Activated naive CD8-positive, alpha-beta T cell treated with anti-CD3 and anti-CD28 coated beads, Interleukin-2, amount 50 U/mL, for 16 hours (primary cell): ENCODE results near the gene DPP9.
"Not testable (repeated sequence)": the region's sequence is repeated elsewhere in the genome, so short reads cannot be mapped to it uniquely, and the experiment has no call there.

Source experiments
- DNase-seq: peaks from one replicate; pipeline ENCODE4 v3.0.0-alpha.2; 2020; ENCODE audit warnings: low read depth, low spot score

The DPP9 gene

DNA sequence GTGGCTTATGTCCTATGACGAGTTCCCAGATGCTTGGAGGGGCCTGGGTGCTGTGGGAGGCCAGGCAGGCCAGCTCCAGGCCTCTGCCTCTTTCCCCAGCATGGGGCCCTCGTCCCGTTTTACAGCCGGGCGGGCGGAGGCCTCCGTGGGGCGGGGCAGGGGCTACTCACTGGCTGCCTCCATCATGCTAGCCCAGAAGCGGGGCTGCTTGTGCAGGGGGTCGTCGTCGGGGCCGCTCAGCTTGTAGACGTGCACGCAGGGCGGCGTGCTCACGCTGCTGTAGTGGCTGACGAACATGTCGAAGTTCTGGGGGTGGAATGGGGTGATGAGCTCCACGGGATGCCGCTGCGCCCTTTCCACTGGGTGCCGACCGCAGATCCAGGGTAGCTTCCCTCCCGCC lies 35.1 kb downstream of the DPP9 start:
- DNase-seq = no peak

DNA sequence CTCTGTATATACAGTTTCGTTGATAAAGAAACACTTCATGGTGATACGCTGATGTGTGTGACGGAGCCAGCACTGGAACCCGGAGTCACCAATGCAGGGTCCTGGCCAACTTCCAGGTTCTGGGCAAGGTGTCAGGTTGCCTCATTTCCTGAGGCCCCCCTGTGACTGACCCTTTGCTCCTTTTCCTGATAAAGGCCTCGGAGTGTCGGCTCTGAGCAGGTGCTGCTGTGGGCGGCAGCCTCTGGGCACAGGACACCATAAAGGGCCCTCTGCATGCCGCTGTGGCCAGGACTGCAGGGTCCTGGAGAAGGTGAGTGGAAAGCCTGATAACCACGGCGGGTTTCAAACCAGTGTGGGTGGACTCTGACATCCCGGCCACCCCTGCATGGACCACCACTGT lies 36.2 kb downstream of the DPP9 start:
- DNase-seq = no peak

DNA sequence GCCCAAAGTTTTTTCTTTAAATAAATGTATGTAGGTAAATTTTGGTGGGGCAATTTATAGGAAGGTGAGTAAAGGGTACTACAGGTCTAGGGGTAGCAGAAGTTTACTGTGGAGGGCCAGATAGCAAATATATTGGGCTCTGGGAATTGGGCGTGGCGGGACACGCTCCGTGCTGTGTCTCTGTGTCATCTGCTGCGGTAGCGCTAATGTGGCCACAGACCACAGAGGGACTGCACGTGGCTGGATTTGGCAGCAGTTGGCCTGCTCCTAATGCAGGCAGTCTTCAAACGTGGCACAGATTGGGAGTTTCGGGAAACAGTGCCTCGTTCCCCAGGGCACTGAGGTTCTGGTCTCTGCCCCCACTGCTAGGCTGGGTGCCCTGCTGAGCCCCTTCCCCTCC lies 36.9 kb downstream of the DPP9 start:
- DNase-seq = no peak

DNA sequence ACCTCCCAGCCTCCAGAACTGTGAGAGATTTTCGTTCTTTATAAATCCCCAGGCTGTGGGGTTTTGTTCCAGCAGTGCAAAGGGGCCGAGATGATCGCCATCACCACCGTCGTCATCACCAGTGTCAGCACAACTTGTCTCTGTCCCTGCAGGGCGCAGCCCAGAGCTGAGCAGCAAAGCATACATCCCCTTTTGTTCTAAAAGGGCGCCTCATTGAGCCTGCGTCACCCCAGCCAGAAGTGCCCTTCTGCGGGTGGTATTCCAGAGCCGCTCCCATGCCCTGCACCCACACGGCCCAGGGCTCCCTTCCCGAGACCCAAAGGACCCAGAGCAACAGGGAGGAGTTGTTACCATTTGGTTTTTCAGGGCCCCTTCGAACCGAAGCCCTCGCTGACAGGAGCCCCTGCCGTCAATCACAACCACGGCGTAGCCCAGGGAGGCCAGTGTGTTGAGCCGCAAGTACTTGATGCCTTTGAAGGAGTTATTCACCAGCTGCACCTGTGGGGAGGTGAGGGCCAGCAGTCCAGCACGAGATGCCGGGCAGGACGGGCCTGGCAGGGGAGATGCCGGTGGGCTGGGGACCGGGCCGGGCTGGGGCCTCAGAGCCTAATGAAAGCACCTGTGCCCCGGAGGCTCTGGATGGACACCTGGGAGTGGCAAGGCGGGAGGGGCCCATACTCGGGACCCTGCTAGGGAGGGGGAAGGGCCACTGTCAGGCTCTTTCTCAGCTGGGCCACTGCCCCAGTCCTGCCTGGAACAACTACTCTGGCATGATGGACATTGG lies 39.1 kb downstream of the DPP9 start:
- no peak for DNase-seq

GRCh38 chr19:4682417-4683200 lies 41.0 kb downstream of the DPP9 start:
- DNase-seq = no peak

DNA sequence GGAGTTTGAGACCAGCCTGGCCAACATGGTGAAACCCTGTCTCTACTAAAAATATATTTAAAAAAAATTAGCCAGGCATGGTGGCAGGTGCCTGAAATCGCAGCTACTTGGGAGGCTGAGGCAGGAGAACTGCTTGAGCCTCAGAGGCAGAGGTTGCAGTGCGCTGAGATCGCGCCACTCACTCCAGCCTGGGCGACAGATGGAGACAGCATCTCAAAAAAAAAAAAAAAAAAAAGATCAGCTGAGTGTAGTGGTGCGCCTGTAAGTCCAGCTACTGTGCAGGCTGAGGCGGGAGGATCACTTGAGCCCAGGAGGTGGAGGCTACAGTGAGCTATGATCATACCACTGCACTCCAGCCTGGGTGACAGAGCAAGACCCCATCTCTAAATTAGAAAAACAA lies 43.6 kb downstream of the DPP9 start:
- DNase-seq = not testable (repeated sequence)

DNA sequence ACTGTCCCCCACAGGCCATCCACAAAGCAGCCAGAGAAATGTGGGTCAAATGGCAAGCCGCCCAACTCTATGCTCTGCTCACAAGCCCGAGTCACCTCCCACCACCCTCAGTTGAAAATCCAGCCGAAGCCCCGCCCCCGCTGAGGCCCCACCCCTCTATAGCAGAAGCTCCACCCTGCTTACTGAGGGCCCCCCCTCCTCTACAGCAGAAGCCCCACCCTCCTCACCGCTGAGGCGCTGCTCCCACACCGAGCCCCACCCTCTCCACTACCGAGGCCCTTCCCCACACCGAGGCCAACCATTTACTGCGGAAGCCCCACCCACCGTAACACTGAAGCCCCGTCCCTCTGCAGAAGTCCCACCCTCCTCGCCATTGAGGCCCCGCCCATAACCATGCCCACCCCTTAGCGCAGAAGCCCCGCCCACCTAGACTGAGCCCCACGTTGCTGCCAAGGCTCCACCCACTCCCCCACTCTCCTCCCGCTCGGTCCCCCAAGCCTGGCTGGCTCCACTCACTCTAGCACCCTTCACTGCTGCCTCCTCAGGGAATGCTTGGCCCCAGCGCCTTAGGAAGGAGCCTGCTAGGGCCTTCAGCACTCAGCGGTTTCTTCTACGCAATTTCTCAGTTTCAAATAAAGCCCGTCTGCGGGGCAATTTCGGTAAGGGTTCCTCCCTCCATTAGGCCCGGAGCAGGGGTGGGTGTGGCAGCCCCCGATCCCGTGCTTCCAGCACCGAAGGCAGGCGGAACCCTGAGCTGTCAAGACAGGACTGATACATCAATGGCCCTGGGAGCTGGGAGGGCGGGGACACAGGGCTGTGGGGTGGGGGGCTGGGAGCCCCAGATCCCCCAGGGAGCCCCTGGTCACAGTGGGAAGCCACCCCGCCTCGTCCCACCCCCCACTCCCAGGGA lies 44.5 kb downstream of the DPP9 start:
- no peak for DNase-seq

GRCh38 chr19:4676955-4677731 lies 46.5 kb downstream of the DPP9 start:
- no peak for DNase-seq

DNA sequence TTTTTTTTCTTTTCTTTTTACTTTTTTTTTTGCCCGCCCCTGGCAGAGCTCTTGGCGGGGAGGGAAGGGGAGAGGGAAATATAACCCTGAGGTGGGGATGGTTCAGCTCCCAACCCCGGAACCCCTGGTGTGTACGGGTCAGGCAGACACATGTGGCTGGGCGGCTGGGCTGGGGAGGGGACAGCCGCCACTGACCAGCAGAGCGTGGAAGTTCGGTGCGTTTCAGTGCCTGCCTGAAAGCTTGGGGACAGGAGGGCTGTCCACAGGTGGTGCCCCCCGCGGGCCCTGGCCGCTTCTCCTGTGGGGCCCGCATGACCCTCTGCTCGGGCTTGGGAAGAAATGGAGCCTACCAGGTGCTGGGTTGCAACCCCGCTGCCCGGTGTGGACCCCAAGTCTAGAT lies 48.3 kb downstream of the DPP9 start:
- no peak for DNase-seq

- no peak for DNase-seq
Measured at GRCh38 chr19:4673726-4674125, 49.9 kb downstream of the DPP9 start.

- no peak for DNase-seq
Measured at GRCh38 chr19:4673216-4673615, 50.4 kb downstream of the DPP9 start.

- DNase-seq = no peak
Measured at GRCh38 chr19:4671185-4671851, 52.3 kb downstream of the DPP9 start.

DNA sequence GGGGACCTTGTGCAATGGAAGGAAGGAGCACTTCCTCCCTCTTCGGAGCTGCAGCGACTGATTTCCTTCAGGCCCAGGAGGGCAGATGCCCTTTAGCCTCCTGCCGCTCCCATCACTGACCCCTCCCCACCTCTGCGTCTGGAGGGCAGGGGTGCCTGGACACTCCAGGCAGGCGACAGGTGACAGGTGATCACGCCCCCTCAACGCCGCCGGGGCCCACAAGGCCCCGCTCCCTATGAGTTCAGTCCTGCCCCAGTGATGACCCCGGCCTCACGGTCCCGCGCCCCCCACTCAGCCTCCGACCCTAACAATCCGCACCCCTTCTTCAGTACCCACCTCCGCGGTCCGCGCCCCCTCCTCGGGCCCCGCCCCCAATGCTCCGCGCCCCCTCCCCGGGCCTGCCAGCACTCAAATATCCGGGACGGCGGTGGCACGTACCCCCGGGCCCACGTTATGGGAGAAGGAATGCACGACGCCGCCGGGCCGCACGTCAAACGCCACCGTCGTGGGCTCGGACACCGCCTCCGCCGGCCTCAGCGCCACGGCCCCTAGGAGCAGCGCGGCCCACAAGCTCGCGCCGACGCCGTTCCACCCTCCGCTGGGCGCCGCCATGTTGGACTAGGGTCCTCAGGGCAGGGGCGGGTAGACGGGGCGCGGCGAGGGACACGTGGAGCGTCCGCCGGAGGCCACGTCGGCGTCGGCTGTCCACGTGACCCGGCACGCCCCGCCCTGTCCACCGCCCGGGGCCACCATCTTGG lies 53.7 kb downstream of the DPP9 start, which contains the start of gene MYDGF:
TSS of gene MYDGF (minus strand) at position 620 of the 758 bp plus-strand sequence. CDS start at position 612, 8 bp downstream.
- DNase-seq = peak; percentile 85

DNA sequence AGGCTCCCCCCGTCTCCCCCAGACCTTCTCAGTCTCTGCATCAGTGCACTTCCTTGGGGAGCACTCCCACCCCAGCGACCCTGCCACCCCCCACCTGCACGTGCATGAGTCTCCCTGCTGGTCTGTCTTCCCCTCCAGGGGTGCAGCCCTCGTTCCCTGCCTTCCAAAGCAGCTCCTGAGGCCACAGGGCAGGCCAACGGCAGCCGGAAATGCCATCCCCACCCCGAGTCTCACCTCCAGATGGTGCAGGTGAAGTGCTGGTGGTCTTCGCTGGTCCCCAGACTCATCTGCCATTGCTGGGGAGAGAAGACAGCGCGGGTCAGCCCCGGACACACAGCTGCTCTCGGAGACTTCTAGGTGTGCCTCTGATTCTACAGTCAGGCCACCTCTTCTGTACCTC lies 59.0 kb downstream of the DPP9 start:
- DNase-seq = no peak

- DNase-seq = no peak
Measured at GRCh38 chr19:4662812-4663211, 60.8 kb downstream of the DPP9 start.

DNA sequence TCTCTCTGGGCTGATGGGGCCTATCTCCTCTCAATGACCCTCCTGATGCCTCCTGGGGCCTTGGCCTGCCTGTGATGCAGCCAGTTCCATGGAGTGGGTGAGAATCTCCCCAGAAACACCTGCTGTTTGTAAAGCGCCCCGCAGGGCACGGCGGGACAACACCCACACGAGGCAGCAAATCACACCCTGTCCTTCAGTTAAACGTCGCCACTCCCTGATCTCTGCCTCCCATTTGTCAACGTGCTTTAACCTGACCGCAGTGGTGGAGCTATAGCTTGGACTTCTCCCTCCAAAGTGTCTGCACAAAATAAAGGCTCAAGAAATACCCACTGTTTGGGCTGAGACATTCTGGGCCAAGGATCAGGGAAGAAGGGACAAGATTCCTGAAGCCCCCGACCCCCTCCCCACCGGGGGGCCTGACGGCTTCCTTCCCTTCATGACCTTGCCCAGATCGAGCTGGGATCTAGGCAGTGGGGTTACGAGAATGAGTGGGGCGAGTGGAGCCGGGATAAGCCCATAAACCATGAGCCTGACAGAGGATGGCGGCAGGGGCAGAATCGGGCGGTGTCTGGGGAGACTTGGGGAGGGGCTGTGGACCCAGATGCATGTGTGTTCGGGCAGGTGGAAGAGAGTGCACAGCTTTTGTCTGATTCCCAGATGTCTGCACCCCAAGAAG lies 61.5 kb downstream of the DPP9 start:
- no peak for DNase-seq

DNA sequence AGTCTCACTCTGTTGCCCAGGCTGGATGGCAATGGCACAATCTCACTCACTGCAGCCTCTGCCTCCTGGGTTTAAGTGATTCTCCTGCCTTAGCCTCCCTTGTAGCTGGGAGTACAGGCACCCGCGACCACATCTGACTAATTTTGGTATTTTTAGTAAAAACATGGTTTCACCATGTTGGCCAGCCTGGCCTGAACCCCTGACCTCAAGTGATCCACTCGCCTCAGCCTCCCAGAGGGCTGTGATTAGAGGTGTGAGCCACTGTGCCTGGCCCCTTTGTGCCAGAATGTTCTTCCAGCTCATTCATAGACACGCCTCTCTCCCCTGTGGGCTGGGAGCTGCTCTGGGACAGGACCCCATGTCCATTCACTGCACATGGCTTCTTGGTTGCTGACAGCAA lies 62.6 kb downstream of the DPP9 start:
- DNase-seq = no peak

GRCh38 chr19:4660181-4660791 lies 63.4 kb downstream of the DPP9 start:
- DNase-seq = no peak

GRCh38 chr19:4657835-4658234 lies 65.8 kb downstream of the DPP9 start:
- DNase-seq = no peak
